Common myeloid progenitor, CD34-positive (primary cell): ENCODE data around the gene SLC9B2.
A peak's percentile ranks its signal among the peaks of the same experiment; 100 is the strongest.

Experiments
- CTCF ChIA-PET: fragments of 350-600 bp; sonication (Branson Sonifier 250); formaldehyde crosslinking; loops from one replicate; lab custom pipeline; 2021; ENCODE audit warnings: antibody characterized with exemption; lab: Charles Lee
- POLR2A ChIA-PET: fragments of 350-600 bp; sonication (Branson Sonifier 250); formaldehyde crosslinking; loops from one replicate; lab custom pipeline; 2021; ENCODE audit warnings: antibody characterized with exemption; lab: Charles Lee
- DNase-seq, 3 donors: peaks; one replicate each; pipeline versions ENCODE4 v3.0.0 to v3.0.0-alpha.2; 2013
- H3K27ac ChIP-seq, 2 experiments: 1 replicate in 1 of 2; 2 replicates in 1 of 2; pipeline ENCODE4 v1.7.0; 2013; ENCODE audit warnings: inconsistent platforms in 2 of 2, low read length in 2 of 2, mild to moderate bottlenecking in 2 of 2, low read depth in 1 of 2, moderate library complexity in 1 of 2; ENCODE audit not compliant: severe bottlenecking in 2 of 2, insufficient read depth in 1 of 2, poor library complexity in 1 of 2
- H3K27me3 ChIP-seq, 5 experiments: replicated peaks in 2 of 5; 1 replicate in 3 of 5; 2 replicates in 2 of 5; pipeline versions ENCODE4 v1.6.1 to v1.7.0; 2013; ENCODE audit warnings: low read length in 4 of 5, mild to moderate bottlenecking in 2 of 5, moderate library complexity in 2 of 5, inconsistent platforms in 1 of 5; ENCODE audit not compliant: insufficient read depth in 5 of 5, control insufficient read depth in 4 of 5
- H3K36me3 ChIP-seq, 4 experiments: 1 replicate in 2 of 4; 2 replicates in 2 of 4; pipeline versions ENCODE4 v1.6.1 to v1.7.0; 2013; ENCODE audit warnings: low read length in 3 of 4, control low read depth in 1 of 4, mild to moderate bottlenecking in 1 of 4; ENCODE audit not compliant: control insufficient read depth in 4 of 4, insufficient read depth in 4 of 4
- H3K4me1 ChIP-seq, 4 experiments: 1 replicate in 3 of 4; 2 replicates in 1 of 4; pipeline versions ENCODE4 v1.6.1 to v1.7.1; 2013; ENCODE audit warnings: low read length in 3 of 4, mild to moderate bottlenecking in 3 of 4, control low read depth in 1 of 4, inconsistent platforms in 1 of 4, moderate library complexity in 1 of 4; ENCODE audit not compliant: control insufficient read depth in 4 of 4, insufficient read depth in 4 of 4; ENCODE audit errors: control extremely low read depth in 1 of 4
- H3K4me3 ChIP-seq, 7 experiments: 1 replicate in 4 of 7; 2 replicates in 3 of 7; pipeline versions ENCODE4 v1.5.1 to v1.7.0; 2013; ENCODE audit warnings: mild to moderate bottlenecking in 7 of 7, low read length in 6 of 7, moderate library complexity in 6 of 7, inconsistent platforms in 2 of 7, low read depth in 2 of 7, control low read depth in 1 of 7; ENCODE audit not compliant: insufficient read depth in 4 of 7, control insufficient read depth in 1 of 7; ENCODE audit errors: extremely low read depth in 1 of 7
- H3K9me3 ChIP-seq, 5 experiments: 1 replicate in 4 of 5; 2 replicates in 1 of 5; pipeline versions ENCODE4 v1.6.1 to v1.7.1; 2013; ENCODE audit warnings: low read length in 4 of 5, mild to moderate bottlenecking in 2 of 5, inconsistent platforms in 1 of 5, low read depth in 1 of 5, moderate library complexity in 1 of 5; ENCODE audit not compliant: control insufficient read depth in 4 of 5, insufficient read depth in 2 of 5; ENCODE audit errors: control extremely low read depth in 1 of 5
- WGBS: methylation state at CpG from one replicate; pipeline ENCODE4 v1.1.5; 2013; ENCODE audit not compliant: insufficient coverage; 5-methylcytosine and 5-hydroxymethylcytosine counted together

Gene SLC9B2

GRCh38 chr4:103085555-103086196 lies 9.1 kb upstream of the SLC9B2 start:
- POLR2A ChIA-PET = no interaction called here
- CTCF ChIA-PET = no interaction called here

DNA sequence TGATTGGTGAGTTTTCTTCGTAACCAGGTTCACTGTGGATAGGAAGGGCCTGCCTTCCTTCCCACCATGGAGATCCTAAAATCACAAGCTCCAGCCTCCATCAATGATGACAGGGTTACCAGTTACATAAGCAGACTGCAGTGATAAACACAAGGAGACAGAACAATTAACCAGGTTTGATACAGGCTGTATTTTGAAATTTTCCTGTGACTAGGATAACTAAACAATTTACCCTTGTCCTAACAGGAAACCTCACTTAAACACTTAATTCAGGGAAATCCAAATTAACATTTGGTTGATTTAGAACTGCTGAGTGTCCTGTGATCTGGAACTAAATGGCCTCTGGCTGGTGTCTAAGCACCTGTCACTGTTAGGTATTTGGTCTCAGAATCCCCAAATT lies 3.1 kb upstream of the SLC9B2 start:
- ChIA-PET CTCF (interaction anchor here (1.0 to 4.9 kb wide), 4 partner anchors 12 to 55 kb away, joined by 3 to 35 read pairs (median 8); partner anchors contain the start of gene BDH2), POLR2A (no interaction called here)

More at GRCh38 chr4:103085555-103086196, 9.1 kb upstream of the SLC9B2 start:
- H3K27ac ChIP-seq = no peak overlapping the region
- no peaks in the 10 kb centered on the region for H3K9me3 ChIP-seq
- peaks cover 19 to 54% (median 23%) of the 10 kb centered on the region in 4 experiments for H3K36me3 ChIP-seq
- WGBS = no CpG with 5 or more reads among the region's 2 CpGs
- no peaks in the 10 kb centered on the region for H3K4me1 ChIP-seq
- H3K4me3 ChIP-seq = no peak overlapping the region
- H3K27me3 ChIP-seq = no peaks in the 10 kb centered on the region
- DNase-seq = no peak

DNA sequence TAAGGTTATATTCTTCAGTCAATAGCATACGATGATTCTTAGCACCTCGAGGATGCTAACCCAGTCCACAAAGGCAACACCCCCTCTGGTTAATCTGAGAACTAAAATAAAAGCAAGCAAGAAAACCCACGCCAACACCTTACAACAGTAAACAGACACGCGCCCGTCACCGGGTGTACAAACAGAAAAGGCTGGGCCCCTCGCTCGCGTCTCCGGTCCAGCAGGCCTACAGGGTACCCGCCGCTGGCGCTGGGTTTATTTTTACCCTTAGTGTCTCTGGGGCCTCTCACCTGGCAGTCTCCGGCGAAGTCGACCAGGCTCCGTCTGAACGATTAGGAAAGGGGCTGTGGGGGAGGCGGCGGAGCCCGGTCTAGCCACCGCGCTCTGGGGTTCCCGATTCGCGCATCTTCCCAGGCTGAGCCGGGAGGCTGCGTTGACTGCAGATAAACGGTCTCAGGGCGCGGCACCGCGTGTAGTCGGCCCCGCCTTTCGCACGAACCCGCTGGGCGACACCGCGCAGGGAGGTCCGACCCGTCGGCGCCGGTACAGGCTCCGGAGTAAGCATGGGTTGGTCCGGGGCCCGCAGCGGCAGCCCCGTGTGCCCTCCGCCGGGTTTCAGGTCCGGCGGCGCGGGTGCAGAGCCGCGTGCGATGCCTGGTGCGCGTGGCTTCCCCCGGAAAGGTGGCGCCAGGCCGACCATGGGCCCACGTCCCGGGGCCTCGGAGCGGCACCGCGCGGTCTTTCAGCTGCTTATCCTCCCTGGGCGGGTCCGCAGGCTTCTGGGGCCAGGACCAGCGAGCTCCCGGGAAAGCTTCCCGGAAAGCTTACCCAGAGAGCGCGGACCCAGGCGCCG lies 441 bp downstream of the SLC9B2 start:
- ChIA-PET POLR2A (interaction anchor here (0.8 to 1.6 kb wide), 2 partner anchors 29 to 512 kb away, joined by 3 to 4 read pairs; no protein-coding TSS in a partner anchor), CTCF (interaction anchor here (0.9 to 2.7 kb wide), 9 partner anchors 11 to 44 kb away, joined by 3 to 11 read pairs (median 4); no protein-coding TSS in a partner anchor)
- no peaks in the 10 kb centered on the region for H3K27me3 ChIP-seq
- H3K9me3 ChIP-seq = no peaks in the 10 kb centered on the region
- peak overlapping the region; percentile 73 to 94 for H3K27ac ChIP-seq
- peaks cover 0 to 11% (median 2%) of the 10 kb centered on the region in 4 experiments for H3K36me3 ChIP-seq
- peaks cover 0 to 38% (median 22%) of the 10 kb centered on the region in 4 experiments for H3K4me1 ChIP-seq
- peak overlapping the region; percentile 44 to 84 (median 79) for H3K4me3 ChIP-seq
- WGBS = under 1% methylated on average over 73 of the region's 82 CpGs
- peak; percentile 50 to 84 (median 75) for DNase-seq

More for the DNA sequence above, 3.1 kb upstream of the SLC9B2 start:
- Histone ChIP-seq H3K27me3 (no peaks in the 10 kb centered on the region), H3K36me3 (peaks cover 0 to 5% (median 0%) of the 10 kb centered on the region in 4 experiments), H3K4me3 (no peak overlapping the region), H3K9me3 (no peaks in the 10 kb centered on the region), H3K4me1 (peaks cover 0 to 29% (median 20%) of the 10 kb centered on the region in 4 experiments), H3K27ac (no peak overlapping the region)
- WGBS = no CpG with 5 or more reads among the region's 1 CpG
- no peak for DNase-seq

DNA sequence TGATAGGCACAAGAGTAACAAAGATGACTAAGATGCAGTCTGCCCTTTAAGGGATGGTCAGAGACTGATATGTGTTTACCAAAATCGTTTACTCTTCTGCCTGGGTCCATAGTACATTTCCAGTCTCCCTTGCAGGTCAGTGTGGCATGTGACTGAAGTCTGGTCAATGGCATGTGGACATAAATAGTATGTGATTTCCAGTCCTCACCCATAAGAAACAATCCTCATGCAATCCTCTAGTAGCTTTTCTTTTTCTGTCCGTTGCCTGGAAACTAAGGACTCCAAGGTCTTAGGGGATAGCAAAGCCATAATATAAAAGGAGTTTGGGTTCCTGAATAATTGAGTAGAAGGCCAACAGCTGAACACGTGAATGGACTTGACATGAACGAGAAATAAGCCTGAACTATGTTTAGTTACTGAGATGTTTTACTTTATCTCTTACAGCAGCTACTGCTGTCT lies 1.1 kb downstream of the SLC9B2 start:
- H3K27ac ChIP-seq = peak overlapping the region; percentile 73 to 94
- no CpG with 5 or more reads among the region's 4 CpGs for WGBS

DNA sequence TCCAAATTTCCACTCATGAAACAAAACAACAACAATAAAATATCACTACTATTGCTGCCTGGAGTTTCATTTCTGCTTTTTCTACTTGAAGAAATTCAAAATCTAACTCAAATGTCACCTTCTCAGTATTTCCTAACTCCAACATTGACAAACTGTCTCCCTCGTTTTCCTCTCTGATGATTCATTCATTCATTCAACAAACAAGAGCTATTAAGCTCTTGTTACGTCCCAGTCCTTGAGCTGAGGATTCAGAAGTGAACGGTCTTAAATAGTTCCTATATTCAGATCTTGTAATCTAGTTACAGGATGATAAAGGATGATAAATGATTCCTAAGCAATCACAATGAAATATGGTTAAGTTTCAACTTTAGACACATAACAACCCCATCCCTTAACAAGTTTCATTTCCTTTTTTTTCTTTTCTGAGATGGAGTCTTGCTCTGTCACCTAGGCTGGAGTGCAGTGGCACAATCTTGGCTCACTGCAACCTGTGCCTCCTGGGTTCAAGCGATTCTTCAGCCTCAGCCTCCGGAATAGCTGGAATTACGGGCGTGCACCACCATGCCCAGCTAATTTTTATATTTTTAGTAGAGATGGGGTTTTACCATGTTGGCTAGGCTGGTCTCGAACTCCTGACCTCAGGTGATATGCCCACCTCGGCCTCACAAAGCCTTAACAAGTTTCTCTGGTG lies 1.7 kb downstream of the SLC9B2 start:
- Histone ChIP-seq H3K4me3 (peak overlapping the region in 4 of 7 experiments; percentile 68 to 84 (median 80)), H3K27ac (no peak overlapping the region), H3K36me3 (peaks cover 0 to 11% (median 1%) of the 10 kb centered on the region in 4 experiments), H3K27me3 (no peaks in the 10 kb centered on the region), H3K4me1 (peaks cover 0 to 38% (median 22%) of the 10 kb centered on the region in 4 experiments), H3K9me3 (no peaks in the 10 kb centered on the region)
- WGBS = 91% methylated on average over 6 of the region's 9 CpGs
- ChIA-PET POLR2A (interaction anchor here (0.8 to 1.6 kb wide), 2 partner anchors 28 to 511 kb away, joined by 3 to 4 read pairs; no protein-coding TSS in a partner anchor), CTCF (interaction anchor here (0.9 to 2.7 kb wide), 4 partner anchors 12 to 31 kb away, joined by 3 to 11 read pairs (median 6); no protein-coding TSS in a partner anchor)
- peak in 1 of 3 donors; percentile 17 for DNase-seq

More for the DNA sequence above, 1.1 kb downstream of the SLC9B2 start:
- Histone ChIP-seq H3K9me3 (no peaks in the 10 kb centered on the region), H3K36me3 (peaks cover 0 to 11% (median 1%) of the 10 kb centered on the region in 4 experiments), H3K27me3 (no peaks in the 10 kb centered on the region), H3K4me3 (peak overlapping the region; percentile 44 to 84 (median 79)), H3K4me1 (peaks cover 0 to 38% (median 22%) of the 10 kb centered on the region in 4 experiments)
- POLR2A ChIA-PET = interaction anchor here (0.8 to 1.6 kb wide), 2 partner anchors 29 to 511 kb away, joined by 3 to 4 read pairs; no protein-coding TSS in a partner anchor
- DNase-seq = no peak
- CTCF ChIA-PET = interaction anchor here (0.9 to 2.7 kb wide), 5 partner anchors 12 to 32 kb away, joined by 3 to 11 read pairs (median 4); no protein-coding TSS in a partner anchor

- no peaks in the 10 kb centered on the region for H3K9me3 ChIP-seq
- ChIA-PET CTCF (interaction anchor here (2.2 kb wide), 1 partner anchor 30 kb away, joined by 7 read pairs; no protein-coding TSS in a partner anchor), POLR2A (no interaction called here)
- H3K36me3 ChIP-seq = peaks cover 0 to 14% (median 1%) of the 10 kb centered on the region in 4 experiments
- H3K27ac ChIP-seq = no peak overlapping the region
- no peak for DNase-seq
- no CpG with 5 or more reads among the region's 2 CpGs for WGBS
- H3K27me3 ChIP-seq = no peaks in the 10 kb centered on the region
- H3K4me3 ChIP-seq = no peak overlapping the region
- peaks cover 0 to 38% (median 22%) of the 10 kb centered on the region in 4 experiments for H3K4me1 ChIP-seq
Observed at GRCh38 chr4:103073792-103074438, 2.6 kb downstream of the SLC9B2 start.
